ENCODE results near the gene HNF1B. TPM values are rescaled to one million over a fixed set of nuclear protein-coding genes. Genes with fewer than 3 reads are reported as not detected.

Gene HNF1B
- total RNA-seq, 6 experiments from 2014 or later: 5.2 to 7.0 (median 5.7) TPM

- H3K4me1 ChIP-seq: no peaks in the 10 kb centered on the region
- no peak overlapping the region for H3K4me3 ChIP-seq
- no peak for DNase-seq
- H3K36me3 ChIP-seq: peaks cover 0 to 10% (median 3%) of the 10 kb centered on the region in 4 donors
- WGBS (ENCODE audit: insufficient coverage, low coverage, low lambda C conversion rate, missing lambda C conversion rate): 20% methylated on average over 1 of the region's 4 CpGs
- no peaks in the 10 kb centered on the region for H3K27me3 ChIP-seq
- no peaks in the 10 kb centered on the region for H3K9me3 ChIP-seq
- intact Hi-C loops (cut with DNase I): no loop called here
- no peak for TF ChIP-seq CTCF (IDR thresholded peaks at IDR 0.05)
- TF ChIP-seq POLR2A (IDR thresholded peaks at IDR 0.05): no peak
- H3K27ac ChIP-seq: no peak overlapping the region
- ATAC-seq: no peak
Measured at GRCh38 chr17:37732316-37732715, 12.5 kb downstream of the HNF1B start.

- Histone ChIP-seq H3K27ac (no peak overlapping the region), H3K27me3 (no peaks in the 10 kb centered on the region), H3K4me3 (no peak overlapping the region), H3K9me3 (no peaks in the 10 kb centered on the region), H3K36me3 (peaks cover 0 to 10% (median 3%) of the 10 kb centered on the region in 4 donors), H3K4me1 (no peaks in the 10 kb centered on the region)
- 85% methylated on average over 9 of the region's 12 CpGs for WGBS (ENCODE audit: insufficient coverage, low coverage, low lambda C conversion rate, missing lambda C conversion rate)
- ATAC-seq (no peak), DNase-seq (no peak)
- intact Hi-C loops (cut with DNase I): no loop called here
- TF ChIP-seq CTCF (IDR thresholded peaks at IDR 0.05): no peak
- no peak for TF ChIP-seq POLR2A (IDR thresholded peaks at IDR 0.05)
Measured at GRCh38 chr17:37731056-37731455, 13.8 kb downstream of the HNF1B start.

- H3K4me3 ChIP-seq: no peak overlapping the region
Measured at GRCh38 chr17:37729905-37730304, 15.0 kb downstream of the HNF1B start.

GRCh38 chr17:37726891-37727675 is 17.8 kb downstream of the HNF1B start:
- DNase-seq: no peak
- 45% methylated on average over 7 of the region's 12 CpGs for WGBS (ENCODE audit: insufficient coverage, low coverage, low lambda C conversion rate, missing lambda C conversion rate)
- no peak overlapping the region for H3K27ac ChIP-seq

More at GRCh38 chr17:37729905-37730304, 15.0 kb downstream of the HNF1B start:
- intact Hi-C loops (cut with DNase I): no loop called here
- no peaks in the 10 kb centered on the region for H3K27me3 ChIP-seq
- TF ChIP-seq CTCF (IDR thresholded peaks at IDR 0.05) (no peak), POLR2A (IDR thresholded peaks at IDR 0.05) (no peak)
- ATAC-seq: no peak
- no peak for DNase-seq
- no peaks in the 10 kb centered on the region for H3K4me1 ChIP-seq
- peaks cover 0 to 10% (median 3%) of the 10 kb centered on the region in 4 donors for H3K36me3 ChIP-seq
- no peak overlapping the region for H3K27ac ChIP-seq
- no peaks in the 10 kb centered on the region for H3K9me3 ChIP-seq
- 46% methylated on average over 5 of the region's 6 CpGs for WGBS (ENCODE audit: insufficient coverage, low coverage, low lambda C conversion rate, missing lambda C conversion rate)

More at GRCh38 chr17:37726891-37727675, 17.8 kb downstream of the HNF1B start:
- no peaks in the 10 kb centered on the region for H3K4me1 ChIP-seq
- H3K36me3 ChIP-seq: peaks cover 0 to 7% (median 0%) of the 10 kb centered on the region in 4 donors
- ATAC-seq: peak; percentile 15 to 49 (median 34)
- intact Hi-C loops (cut with DNase I): no loop called here
- no peaks in the 10 kb centered on the region for H3K27me3 ChIP-seq
- H3K4me3 ChIP-seq: no peak overlapping the region
- TF ChIP-seq CTCF (IDR thresholded peaks at IDR 0.05) (no peak), POLR2A (IDR thresholded peaks at IDR 0.05) (no peak)
- H3K9me3 ChIP-seq: no peaks in the 10 kb centered on the region

Data from right lobe of liver (tissue), 6 donors.